Dermis microvascular lymphatic vessel endothelial cell (primary cell): ENCODE results near the gene SHB. TPM values are rescaled to one million over a fixed set of nuclear protein-coding genes. Genes with fewer than 3 reads are reported as not detected.

Experiments used
- DNase-seq, 2 donors: peaks; one replicate each; pipeline versions ENCODE4 v3.0.0 to v3.0.0-alpha.2; 2010; ENCODE audit warnings: low read depth in 2 of 2
- total RNA-seq: library from RNA; depleted of rRNA; stranded (reverse); fragments of >200 nt; gene quantifications from 2 replicates; pipeline ENCODE4 v1.2.1, GENCODE V29; 2014

The SHB gene
- total RNA-seq, 1 donor from 2014 or later, result 14.1 TPM

DNA sequence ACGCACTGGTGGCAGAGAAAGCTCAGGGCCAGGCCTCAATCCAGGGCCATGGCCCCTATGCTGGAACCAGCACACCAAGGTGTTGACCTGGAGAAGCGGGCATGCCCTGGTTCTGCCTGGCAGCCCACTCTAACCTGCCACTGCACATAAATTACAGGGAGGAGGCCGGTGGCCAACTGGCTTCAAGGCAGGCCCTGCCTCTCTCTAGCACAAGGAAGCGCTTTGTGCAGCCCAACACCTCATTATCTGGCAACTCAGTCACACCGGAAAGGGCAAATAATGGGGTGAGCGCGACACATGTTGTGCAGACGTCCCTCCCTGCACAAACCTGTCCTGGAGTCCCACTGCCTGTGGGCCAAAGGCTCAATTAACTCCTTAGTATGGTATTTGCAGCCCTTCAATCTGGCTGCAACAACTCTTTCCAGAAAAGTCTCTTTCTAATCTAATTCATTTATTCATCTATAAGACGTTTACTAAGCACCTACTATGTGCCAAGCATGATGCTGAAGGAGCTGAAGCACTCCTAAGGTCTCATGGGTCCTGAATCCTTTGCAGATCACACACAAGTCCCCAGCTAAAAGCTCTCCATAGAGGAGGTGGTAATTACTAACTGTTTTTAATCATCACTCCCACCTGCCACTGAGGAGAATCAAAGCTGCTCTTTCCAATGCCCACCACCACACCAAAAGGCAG lies 24.9 kb downstream of the SHB start:
- no peak for DNase-seq

DNA sequence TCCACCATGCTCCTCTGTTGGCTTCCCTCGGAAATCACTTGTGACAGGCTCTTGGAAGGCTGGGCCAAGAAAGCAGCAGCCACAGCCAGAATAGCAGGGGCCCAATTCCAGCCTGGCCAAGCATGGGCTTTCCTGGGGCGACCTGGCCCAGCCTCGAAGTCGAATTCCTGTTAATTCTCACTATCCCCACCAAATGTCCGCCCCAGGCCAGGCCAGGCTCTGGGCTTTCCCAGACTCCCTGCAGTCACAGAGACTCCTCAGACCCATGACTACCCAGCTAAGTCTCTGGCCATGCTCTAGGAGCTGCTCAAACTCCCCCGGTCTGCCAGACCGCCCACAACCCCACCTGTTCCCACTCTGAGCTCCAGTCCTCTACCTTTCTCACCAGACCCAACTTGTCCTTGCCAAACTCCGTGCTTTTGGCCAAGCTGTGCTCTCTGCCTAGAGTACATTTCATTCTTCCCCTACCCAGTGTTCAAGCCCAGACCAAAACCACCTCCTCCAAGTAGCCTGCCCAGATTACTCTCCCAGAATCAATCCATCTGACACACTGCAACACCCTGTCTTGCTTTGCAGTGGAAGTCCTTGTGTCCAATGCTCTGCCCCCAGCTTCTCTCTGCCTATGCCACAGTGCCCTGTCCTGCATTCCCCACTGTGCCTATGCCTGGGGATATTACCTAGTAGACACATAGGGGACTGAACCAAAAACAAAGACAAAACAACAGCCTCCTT lies 26.2 kb downstream of the SHB start:
- DNase-seq, result no peak

DNA sequence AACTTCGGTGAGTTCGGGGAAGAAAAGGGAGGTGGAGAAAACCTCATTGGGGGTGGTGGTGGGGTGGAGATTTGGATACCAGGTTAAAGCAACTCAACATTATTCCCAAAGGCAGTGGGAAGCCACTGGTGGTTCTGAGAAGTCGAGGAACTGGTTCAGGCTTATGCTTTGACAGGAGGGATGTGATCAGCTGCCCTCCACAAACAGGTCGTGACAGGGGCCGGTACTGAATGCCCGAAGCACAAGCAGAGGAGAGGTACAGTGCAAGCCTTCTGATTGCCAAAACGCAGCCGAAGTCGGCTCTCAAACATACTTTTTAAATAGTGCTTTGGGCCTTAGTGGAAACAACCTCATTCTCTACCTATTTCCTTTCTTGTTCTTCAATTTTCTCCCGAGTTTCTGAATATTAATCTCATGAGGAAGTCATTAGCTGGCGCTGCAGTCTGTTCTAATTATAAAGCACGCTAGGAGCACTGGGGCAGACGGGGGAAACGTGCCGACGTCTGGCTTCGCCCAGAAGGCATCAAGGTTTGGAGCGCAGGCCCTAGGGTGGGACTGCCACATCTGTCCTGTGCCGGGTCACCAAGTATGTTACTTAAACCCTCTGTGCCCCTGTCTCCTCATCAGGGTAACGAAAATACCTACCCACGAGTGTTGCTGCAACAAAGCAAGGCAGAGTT lies 27.3 kb downstream of the SHB start:
- no peak for DNase-seq

DNA sequence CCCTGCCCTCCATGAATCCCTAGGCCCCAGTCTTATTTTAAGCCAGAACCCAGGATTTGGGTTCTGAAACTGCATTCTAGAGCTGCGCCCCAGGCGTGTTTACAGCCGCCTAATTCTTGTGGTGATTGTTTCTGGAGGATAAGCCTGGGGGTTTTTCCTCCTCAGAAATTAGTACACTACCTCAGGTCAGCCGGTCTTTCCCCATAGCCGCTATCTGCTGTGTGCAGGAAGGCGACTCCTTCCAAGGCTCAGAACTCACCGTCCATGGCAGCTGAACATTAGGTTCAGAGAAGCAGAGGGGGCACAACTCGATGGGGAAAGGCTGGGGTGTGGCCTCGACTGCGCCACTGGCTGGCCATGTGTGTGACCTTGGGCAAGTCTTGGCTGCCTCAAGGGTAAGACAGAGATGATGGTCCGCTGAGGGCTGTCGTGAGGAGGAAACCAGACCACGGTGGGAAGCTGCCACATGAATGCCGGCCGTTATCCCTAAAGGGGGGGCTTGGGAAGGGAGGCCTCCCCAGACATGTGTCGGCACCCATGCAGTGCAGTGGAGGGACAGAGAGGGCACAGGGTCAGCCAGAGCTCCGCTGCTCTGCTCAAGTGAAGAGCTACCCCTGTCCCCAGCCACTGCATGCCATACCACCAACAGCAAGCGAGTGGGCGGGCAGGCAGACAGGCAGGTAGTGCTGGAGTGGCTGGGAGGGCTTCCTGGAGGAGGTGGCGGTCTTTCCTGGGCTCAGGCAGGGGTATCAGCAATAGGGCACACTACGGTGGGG lies 28.9 kb downstream of the SHB start:
- DNase-seq, result no peak

DNA sequence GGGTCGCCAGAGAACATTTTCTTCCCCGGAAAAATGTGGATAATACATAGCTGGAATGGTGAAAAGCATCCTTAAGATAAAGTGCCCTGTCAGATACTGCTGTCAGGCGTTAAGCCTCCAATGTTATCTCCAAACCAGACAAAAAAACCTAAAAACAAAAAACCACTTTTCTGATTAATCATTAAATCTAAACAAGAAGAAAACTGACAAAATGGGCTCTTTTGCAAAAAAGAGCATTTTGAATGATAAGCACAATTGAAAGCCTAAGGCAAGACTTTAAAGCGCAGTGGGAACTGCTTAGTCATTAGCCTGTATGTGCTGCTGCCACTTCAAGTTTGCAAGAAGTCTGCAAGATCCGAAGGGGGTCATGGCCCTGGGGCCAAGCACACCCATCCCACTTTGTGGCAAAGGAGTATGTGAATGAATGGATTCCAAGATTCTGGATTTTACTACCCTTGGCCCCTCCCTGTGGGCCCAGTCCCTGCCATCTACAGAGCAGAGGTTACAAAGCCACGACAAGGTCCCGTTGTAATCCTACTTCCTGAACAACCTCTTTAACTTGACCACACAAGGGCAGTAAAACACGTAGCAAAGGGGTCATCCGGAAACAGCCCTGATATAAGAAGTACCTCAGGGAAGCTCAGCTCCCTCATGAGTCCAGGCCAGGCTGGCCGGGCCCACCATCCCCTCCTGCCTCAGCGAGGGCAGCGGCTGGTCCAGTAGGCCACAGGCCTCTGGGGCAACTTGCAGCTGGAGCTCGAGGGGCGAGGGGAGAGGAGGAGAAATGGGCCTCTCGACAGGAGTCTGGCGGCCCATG lies 29.7 kb downstream of the SHB start:
- no peak for DNase-seq

DNA sequence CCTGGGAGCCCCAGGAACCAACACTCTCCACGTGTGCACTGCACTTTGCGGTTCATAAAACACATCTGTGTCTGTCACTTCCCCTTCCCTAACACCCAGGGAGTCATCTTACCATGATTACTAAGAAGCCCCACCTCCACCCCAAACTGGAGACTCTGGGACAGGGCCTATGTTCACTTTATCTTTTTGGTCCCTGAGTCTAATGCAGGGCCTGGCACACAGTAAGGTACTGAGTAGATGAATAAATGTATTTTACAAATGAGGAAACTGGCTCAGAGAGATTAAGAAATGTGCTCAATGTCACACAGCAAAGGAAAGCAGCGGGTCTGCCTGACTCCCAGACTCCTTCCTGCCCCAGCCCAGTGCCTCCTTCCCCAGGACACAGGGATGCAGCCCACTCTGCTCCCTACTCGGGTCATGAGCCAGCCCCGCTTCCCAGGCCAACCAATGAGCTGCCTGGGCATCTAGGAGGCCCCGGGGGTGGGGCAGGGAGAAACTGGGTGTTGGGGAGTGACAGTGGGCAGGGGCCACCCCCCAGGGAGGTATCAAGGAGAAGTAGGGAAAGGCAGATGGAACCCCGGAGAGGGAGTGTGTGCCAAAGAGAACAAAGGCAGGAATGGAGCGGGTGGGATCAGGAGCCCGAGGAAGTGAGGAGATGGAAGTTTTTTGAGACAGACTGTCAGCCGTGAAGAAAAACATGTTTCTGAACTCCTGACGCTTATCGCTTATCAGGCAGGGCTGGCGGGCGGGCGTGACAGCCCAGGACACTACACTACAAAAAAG lies 30.5 kb downstream of the SHB start:
- DNase-seq, result peak in 1 of 2 donors; percentile 77

DNA sequence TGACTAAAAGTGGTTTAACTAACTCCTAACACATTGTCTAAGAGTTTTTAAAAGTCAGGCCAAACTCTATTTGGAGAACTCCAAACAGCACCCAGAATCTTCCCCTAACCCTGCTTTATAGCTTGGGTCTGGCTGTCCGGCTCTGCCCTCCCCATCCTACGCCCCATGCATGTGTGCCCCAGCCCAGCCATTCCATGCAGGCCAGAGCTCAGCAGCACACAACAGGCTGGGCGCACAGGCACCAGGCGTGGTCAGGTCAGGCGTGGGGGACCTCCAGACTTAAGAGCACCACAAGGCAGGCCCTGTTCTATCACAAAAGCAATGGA lies 31.1 kb downstream of the SHB start:
- no peak for DNase-seq

DNA sequence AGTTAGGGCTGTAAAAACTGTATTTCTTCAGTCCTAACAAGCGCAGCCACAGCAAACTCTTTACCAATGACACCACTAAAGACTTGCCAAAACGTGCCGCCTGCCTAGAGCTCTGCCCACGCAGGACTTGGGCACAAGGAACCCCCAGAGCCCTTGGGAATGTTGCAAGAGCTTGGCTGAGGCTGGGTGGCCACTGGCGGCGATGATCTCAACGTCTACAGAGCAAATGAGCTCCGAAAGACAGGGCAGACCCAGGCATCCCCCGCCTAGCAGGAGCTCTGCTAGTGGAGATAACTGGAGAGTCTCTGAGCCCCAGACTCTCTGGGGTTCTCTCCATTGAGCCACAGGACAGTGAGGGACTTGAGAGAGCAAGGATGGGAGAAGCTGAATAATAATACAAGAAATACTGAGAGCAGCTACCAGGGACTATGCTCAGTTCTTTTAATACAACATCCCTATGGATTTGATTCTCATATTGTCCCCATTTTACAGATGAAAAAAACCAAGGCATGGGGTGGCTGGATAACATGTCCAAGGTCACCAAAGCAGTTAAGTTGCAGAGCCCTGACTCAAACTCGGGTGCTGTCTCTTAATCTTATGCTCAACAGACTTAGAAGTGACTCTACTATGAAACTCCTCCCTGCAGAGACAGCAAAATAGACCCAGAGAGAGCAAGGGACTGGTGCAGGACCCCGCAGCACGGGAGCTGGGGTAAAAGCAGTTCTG lies 32.5 kb downstream of the SHB start:
- no peak for DNase-seq

DNA sequence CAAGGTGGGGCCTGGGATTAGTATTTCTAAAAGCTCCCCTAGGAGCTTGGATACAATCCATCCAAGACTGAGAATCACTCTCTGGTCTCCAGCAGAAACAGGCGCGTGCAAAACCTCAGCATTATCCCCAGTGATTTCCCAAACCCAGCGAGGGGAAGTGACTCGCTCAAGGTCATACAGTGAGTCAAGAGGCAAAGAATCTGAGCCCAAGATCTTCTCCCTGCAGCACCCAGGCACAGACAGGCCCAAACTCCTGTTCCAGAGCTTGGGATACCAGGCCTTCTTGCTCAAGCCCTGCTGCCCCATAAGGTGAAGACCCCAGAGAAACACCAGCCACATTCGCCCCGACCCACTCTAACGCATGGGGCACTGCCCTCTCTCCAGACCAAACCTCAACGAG lies 33.2 kb downstream of the SHB start:
- peak in 1 of 2 donors; percentile 40 for DNase-seq

DNA sequence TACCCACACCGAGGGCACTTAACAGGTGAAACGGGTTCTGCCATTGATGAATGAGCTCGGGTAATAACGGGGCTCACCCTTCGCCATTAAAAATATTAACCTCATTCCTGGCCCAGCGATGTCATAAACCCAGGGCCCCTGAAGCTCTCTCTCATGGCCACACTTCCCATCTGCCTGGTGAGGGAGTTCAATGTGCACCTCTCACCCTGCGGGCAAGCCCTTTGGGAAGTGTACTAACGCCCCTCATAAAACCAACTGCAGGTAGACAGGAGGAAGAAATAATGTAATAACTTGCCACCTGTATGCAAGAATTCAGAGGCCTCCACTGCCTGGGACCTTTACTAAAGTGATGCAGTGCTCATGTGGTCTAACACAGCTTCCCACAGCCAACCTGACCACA lies 35.1 kb downstream of the SHB start:
- no peak for DNase-seq

DNA sequence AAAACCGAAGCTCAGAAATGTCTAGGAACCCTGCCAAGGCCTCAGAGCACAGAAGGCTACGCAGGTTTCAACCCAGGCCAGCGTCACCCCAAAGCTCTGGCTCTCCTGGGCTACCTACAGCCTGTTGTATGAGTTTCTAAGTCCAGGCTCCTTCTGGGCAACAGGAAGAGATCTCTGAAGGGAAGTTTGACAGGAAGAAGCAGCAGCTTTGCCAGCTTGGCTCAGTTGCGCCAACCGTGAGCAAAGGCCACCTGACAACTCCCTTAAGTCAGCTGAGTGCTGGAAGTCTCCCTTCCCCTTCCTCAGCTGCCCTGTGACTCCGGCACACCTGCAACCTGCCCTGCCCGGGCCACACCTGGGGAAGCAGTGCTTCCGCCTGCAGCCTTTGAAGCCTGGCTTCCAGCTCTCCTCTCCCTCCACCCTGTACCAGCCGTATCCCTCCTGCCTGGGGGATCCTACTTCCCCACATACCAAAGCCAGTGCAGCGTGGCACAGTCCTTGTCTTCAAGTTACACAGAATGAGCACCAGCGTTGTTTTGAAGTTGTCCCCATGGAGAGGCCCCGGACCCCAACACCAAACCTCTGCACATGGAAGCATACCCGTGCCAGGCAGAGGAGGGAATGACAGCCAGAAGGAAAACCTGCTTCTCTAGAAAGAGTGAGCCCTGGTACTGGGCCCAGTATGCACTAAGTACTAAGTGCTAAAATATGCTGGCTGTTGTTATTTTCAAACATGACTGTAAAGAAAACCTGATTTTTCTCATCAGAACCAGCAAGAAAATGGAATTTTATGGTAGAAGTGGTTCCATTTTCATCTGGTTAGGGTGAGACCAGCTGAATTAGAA lies 36.5 kb downstream of the SHB start:
- DNase-seq, result peak in 1 of 2 donors; percentile 77

DNA sequence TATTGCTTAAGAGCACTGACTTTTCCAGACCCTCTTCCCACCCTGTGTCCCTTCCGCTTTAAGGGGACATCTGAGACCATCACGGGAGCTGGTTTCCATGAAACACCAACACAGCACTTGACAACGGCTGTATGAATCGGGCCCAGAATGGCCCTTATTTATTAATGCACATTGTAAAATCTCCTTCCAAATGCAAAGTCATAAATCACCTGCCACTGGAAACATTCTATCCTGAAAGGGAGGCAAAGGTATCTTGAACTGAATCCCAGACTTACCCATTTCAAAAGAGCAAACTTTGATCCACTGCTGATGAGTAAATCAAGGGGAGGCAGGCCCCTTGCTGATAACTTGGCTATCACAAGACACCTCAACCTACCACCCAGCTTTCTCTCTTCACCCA lies 37.4 kb downstream of the SHB start:
- no peak for DNase-seq

DNA sequence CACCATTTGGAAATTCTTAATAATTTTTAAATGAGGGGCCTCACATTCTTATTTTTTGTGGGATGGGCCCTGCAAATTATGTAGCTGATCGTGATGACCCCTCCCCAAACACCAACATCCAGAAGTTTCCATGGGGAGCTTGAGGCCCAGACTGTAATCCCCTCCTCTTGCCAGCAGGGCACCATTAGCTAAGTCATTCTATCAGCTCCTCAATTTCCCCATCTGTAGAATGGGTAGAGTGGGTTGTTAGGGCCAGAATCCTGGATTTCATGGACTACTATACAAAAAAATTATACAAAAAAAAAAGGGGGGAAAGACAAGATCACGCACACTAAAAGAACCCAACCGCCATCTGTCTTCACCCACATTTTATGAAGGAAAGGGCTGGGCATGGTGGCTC lies 38.4 kb downstream of the SHB start:
- no peak for DNase-seq

DNA sequence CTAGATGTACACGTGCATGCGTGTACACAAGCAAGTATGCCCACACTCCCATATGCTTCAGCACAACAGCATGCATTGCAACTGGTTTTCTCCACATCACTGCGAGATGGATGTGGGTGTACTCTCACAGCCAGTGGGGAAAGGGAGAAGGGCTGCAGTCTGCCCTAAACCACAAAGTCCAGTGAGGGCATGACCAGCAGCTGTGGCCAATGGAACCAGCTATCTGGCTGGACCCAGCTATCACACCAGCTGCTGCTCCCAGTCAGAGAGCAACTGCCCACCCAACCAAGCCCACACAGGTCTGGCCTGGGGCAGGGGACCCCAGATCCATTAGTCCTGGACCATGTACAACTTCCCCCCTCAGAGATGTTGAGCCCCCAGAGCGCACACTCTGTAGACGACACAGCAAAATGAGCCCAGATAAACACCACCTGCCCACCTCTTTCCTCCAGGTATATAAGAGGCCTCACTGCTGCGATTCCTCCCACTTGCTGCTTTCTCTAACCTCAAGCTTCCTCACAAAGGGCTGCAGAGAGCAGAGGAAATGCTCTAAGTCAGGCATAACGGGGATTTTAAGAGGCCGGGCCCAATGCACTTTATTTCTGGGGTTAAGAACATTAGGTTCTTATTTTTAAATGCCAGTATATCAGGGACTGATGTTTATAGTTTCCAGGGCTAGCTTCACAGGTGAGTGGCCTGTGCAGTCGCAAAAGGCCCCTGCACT lies 39.0 kb downstream of the SHB start:
- DNase-seq, result no peak

DNA sequence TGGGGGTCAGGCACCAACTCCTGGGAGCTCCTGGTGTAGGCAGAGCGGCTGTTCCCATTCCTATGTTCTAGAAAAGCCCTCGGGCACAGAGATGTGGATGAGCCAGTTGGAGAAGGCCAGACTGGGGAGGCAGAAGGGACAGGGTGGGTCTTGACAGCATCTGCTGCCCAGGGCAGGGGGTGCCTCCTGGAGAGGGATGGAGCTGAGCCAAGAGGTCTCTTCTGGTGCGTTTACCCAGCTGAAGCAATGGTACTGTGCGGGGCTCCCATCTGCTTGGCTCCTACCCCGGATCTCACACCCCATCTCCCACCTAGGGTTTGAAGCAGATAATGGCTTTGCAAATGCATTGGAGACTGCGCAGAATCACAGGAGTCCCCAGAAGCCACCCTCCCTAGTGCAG lies 41.3 kb downstream of the SHB start:
- DNase-seq, result no peak

DNA sequence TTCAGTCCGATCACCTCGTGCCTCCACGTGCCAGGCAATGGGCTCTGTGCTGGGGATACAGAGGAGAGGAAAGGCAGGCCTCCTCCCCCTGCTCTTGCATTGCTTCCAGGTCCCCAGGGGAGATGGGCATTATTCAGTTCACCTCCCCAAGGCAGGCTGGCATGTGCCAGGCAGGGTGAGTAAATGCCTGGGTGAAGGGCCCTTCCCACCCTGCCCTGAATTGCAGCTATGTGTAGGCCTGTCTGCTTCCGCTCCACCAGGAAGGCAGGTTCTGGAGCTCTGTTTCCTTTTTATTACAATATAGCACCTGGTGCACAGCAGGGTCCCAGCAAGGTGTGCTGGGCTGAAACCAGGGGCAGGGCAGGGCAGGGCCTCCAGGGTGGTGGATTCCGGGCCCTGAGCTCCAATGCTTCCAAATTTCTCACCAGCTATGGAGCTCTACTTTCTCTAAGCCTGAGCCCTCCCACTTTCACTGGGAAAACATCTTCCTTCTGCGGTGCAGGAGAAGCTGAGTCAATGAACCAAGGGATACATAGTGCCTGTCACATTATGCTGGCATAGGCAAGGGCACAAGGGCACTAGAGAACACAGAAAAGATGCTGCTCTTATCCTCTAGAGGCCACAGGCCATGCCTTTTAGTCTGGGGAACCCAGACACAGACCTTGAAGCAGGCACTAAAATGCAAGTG lies 42.0 kb downstream of the SHB start:
- DNase-seq, result no peak

DNA sequence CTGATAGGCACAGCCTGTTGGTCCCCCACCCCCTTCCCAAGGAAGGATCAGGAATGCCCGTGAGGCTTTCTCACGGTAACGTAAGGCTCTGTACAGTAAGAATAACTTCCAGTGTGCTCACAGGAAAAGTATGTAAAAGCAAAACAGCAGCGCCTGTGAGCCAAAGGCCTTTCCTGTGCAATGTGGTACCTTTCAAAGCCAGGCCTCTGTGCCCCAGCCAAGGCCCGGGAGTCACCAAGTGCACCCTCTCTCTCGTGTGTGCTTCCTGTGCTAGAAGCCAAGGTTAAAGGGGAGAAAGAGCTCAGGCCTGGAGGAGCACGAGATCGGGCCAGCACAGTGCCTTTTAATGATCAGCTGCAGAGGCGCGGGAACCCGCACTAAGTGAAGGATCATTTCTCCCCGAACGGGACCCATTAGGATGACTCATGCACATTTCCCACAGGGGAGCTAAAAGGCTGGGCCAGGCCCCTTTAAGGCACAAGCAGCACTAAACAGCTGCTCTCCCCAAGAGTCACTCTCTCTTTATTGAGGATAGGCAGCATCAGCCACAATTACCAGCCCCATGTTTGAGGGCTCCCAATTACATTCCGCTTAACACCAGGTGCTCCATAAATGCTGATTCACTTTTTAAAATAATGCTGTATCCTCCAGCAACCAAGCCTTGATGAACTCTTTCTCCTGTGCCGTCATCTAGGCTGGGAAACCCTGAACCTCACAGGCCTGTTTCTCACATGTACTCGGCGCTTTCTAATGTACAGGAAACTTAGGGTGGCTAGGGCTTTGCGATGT lies 42.8 kb downstream of the SHB start:
- DNase-seq, result peak; percentile 77 to 99
